ENCODE results near the gene FRMD4B.

GRCh38 chr3:69164296-69164695, 221.6 kb downstream of the FRMD4B start:
- TF ChIP-seq CTCF (IDR thresholded peaks at IDR 0.05), result no peak
- TF ChIP-seq POLR2A (IDR thresholded peaks at IDR 0.05), result no peak
